HepG2 (cell line): Measurements from ENCODE around the gene HABP4. TPM values are rescaled to one million over a fixed set of nuclear protein-coding genes. Genes with fewer than 3 reads are reported as not detected.

ENCODE experiments used
- ATF4 ChIP-seq, 2 experiments: fragments of 450-650 bp in 1 of 2; sonication (generic) in 1 of 2; formaldehyde crosslinking; IDR thresholded peaks; 2 replicates each; pipeline versions ENCODE4 v1.5.0 to v1.8.0; 2020 to 2022; ENCODE audit warnings: mild to moderate bottlenecking in 1 of 2, missing genetic modification reagents in 1 of 2
- FOXK1 ChIP-seq: sonication (generic); formaldehyde crosslinking; IDR thresholded peaks from 2 replicates; pipeline ENCODE4 v1.4.0; 2020; ENCODE audit warnings: low read depth, missing genetic modification reagents, borderline replicate concordance
- HMGXB4 ChIP-seq, 2 experiments: sonication (generic) in 1 of 2; formaldehyde crosslinking in 1 of 2; IDR thresholded peaks; 2 replicates each; pipeline versions ENCODE4 v1.4.0 to v1.6.1; 2018 to 2020; ENCODE audit warnings: missing genetic modification reagents in 2 of 2, borderline replicate concordance in 1 of 2, low read depth in 1 of 2, mild to moderate bottlenecking in 1 of 2, missing biosample characterization in 1 of 2
- SIX4 ChIP-seq: sonication (generic); formaldehyde crosslinking; IDR thresholded peaks from 2 replicates; pipeline ENCODE4 v1.4.0; 2020; ENCODE audit warnings: missing genetic modification reagents
- WIZ ChIP-seq: sonication (generic); formaldehyde crosslinking; IDR thresholded peaks from 2 replicates; pipeline ENCODE4 v1.5.1; 2020; ENCODE audit warnings: mild to moderate bottlenecking, missing genetic modification reagents
- polyA plus RNA-seq, 8 experiments: library from polyadenylated mRNA; depleted of rRNA in 3 of 8; stranded (reverse) in 7 of 8; unstranded in 1 of 8; fragments of >200 nt; fragmentation: Illumina TruSeq in 4 of 8; extraction: Trizol in 4 of 8; gene quantifications; 2 replicates each; pipeline versions ENCODE4 v1.2.1 to v1.2.3, GENCODE V29; 2011 to 2016; ENCODE audit warnings: low read depth in 4 of 8, missing spikeins in 1 of 8, mixed read lengths in 1 of 8; ENCODE audit not compliant: insufficient read depth in 1 of 8
- total RNA-seq, 5 experiments: library from RNA; depleted of rRNA; stranded (reverse); fragments of >200 nt; fragmentation: Illumina TruSeq; extraction: Trizol; gene quantifications; 2 replicates each; pipeline ENCODE4 v1.2.3, GENCODE V29; 2016; ENCODE audit warnings: low read depth in 1 of 5
- TF ChIP-seq, protein P1 (sequence below): sonication (generic); formaldehyde crosslinking; IDR thresholded peaks from 2 replicates; pipeline ENCODE4 v1.8.0; 2022; ENCODE audit warnings: low read depth, missing genetic modification reagents

Gene HABP4
- total and polyA plus RNA-seq, 2 of the 13 experiments (the other 11 are each of a cell fraction or from before 2014, with no cell fraction given), result 14.3 to 26.6 TPM

- TF ChIP-seq WIZ (CRISPR knock-in tag), result peak; percentile 36; the same call in 1 of the 2 replicates
- TF ChIP-seq FOXK1, result peak; percentile 67
- TF ChIP-seq ATF4 (CRISPR knock-in tag; IDR thresholded peaks at IDR 0.05), result peak in 1 of 2 experiments; percentile 41; a peak in 1 of 4 replicates
- TF ChIP-seq SIX4 (CRISPR knock-in tag), result peak; percentile 99
- peak; percentile 15 to 31; a peak in 1 of 4 replicates for TF ChIP-seq HMGXB4 (CRISPR knock-in tag; IDR thresholded peaks at IDR 0.05; ENCODE audit: borderline replicate concordance in 1 of 2, low read depth in 1 of 2)
- TF ChIP-seq, protein P1, sequence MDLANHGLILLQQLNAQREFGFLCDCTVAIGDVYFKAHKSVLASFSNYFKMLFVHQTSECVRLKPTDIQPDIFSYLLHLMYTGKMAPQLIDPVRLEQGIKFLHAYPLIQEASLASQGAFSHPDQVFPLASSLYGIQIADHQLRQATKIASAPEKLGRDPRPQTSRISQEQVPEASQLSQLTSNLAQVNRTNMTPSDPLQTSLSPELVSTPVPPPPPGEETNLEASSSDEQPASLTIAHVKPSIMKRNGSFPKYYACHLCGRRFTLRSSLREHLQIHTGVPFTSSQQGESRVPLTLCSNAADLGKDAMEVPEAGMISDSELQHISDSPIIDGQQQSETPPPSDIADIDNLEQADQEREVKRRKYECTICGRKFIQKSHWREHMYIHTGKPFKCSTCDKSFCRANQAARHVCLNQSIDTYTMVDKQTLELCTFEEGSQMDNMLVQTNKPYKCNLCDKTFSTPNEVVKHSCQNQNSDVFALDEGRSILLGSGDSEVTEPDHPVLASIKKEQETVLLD (CRISPR knock-in tag), result no peak
These were observed 41.3 kb upstream of the HABP4 start (continued) for GRCh38 chr9:96408409-96409280.
